Ovary (tissue), 9 donors: Measurements from ENCODE around the gene MAFF. TPM values are rescaled to one million over a fixed set of nuclear protein-coding genes. Genes with fewer than 3 reads are reported as not detected.

Experiments
- DNase-seq, 5 donors: peaks; one replicate each; pipeline ENCODE4 v3.0.0-alpha.2; 2019 to 2020
- H3K27ac ChIP-seq, 2 donors: fragments of 200-600 bp; one replicate each; pipeline versions ENCODE4 v1.5.1 to v1.8.0; 2019 to 2022
- H3K27me3 ChIP-seq: fragments of 200-600 bp; one replicate; pipeline ENCODE4 v1.8.0; 2022
- H3K36me3 ChIP-seq: fragments of 200-600 bp; sonication (generic); one replicate; pipeline ENCODE4 v1.5.1; 2019
- H3K4me1 ChIP-seq: one replicate; pipeline ENCODE4 v1.8.1; 2013; ENCODE audit warnings: mild to moderate bottlenecking, moderate library complexity; ENCODE audit not compliant: insufficient read depth
- H3K4me3 ChIP-seq: fragments of 200-600 bp; sonication (generic); one replicate; pipeline ENCODE4 v1.5.1; 2017
- H3K9me3 ChIP-seq, 2 donors: fragments of 200-600 bp in 1 of 2; sonication (generic) in 1 of 2; one replicate each; pipeline versions ENCODE4 v1.5.1 to v1.8.1; 2013 to 2019; ENCODE audit warnings: mild to moderate bottlenecking in 1 of 2, moderate library complexity in 1 of 2
- EP300 ChIP-seq: sonication (generic); formaldehyde crosslinking; IDR thresholded peaks from one replicate; pipeline ENCODE4 v1.6.1; 2017; ENCODE audit warnings: antibody characterized with exemption
- POLR2A ChIP-seq: fragments of 450-650 bp; IDR thresholded peaks from one replicate; pipeline ENCODE4 v1.6.1; 2017; ENCODE audit warnings: antibody characterized with exemption, mild to moderate bottlenecking, moderate library complexity
- WGBS, 3 donors: extraction: QIAGEN DNeasy Blood & Tissue Kit in 1 of 3; methylation state at CpG; one replicate each; pipeline versions ENCODE4 v1.1.5 to v1.1.7; 2013 to 2017; 5-methylcytosine and 5-hydroxymethylcytosine counted together
- intact Hi-C, 4 donors: fragments of 100-400 bp; cut with DNase I; formaldehyde crosslinking; loops; one replicate each; pipeline versions ENCODE4 v1.11.0 to v1.15.1; 2022 to 2023
- polyA plus RNA-seq, 2 donors: library from polyadenylated mRNA; stranded (reverse); fragments of 200-250 nt in 1 of 2; fragments of 350-450 nt in 1 of 2; fragmentation: Illumina TruSeq in 1 of 2; extraction: RNeasy Lipid Tissue Mini Kit (QIAGEN cat#74804) in 1 of 2; gene quantifications; one replicate each; pipeline ENCODE4 v1.2.3, GENCODE V29; 2013 to 2014
- total RNA-seq, 7 donors: library from RNA; depleted of rRNA in 2 of 7; stranded (reverse); fragments of >200 nt in 2 of 7; fragmentation: NEBNext Ultra II Directional in 3 of 7; extraction: Animal tissue kit (Norgen Biotek cat#: 25700) in 3 of 7; gene quantifications; one replicate each; pipeline versions ENCODE4 v1.1.0 to v1.2.4, GENCODE V29; 2016 to 2023
- TF ChIP-seq, protein P1 (sequence below), 3 donors: fragments of 450-650 bp in 2 of 3; fragments of 200-600 bp in 1 of 3; IDR thresholded peaks; one replicate each; pipeline versions ENCODE4 v1.5.1 to v1.8.0; 2016 to 2022; ENCODE audit warnings: antibody characterized with exemption in 3 of 3, mild to moderate bottlenecking in 1 of 3
- donor health status: DM: no; HTN: no; CAD: no; lungs with moderate emphysema.
- donor health status: DM: no; HTN: no; CAD: no.
- donor health status: Bipolar disorder and iron deficiency.
- donor health status: DM: yes; HTN: yes; CAD: no.
- donor health status: DM: no; HTN: no; CAD: no.
- donor health status: DM: yes; HTN: yes; CAD: no.

MAFF gene
- total and polyA plus RNA-seq, 9 donors, result 13.3 to 153 (median 19.4) TPM

DNA sequence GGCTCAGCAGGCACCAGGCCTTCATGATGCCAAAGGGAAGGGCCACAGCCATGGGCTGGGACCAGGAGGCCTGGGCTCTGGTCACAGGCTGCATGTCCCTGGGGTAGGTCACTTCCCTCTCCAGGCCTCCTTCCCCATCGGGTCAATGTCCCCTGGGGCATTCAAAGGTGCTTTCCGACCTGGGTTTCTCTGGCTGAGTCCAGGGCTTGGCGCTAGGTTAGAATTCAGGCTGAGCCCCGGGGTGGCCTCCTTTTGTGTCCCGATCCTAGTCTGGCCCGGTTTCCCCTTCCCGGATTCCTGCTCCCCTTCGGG is 12.2 kb downstream of the MAFF start:
- Histone ChIP-seq H3K36me3 (no peaks in the 10 kb centered on the region), H3K27ac (peak overlapping the region in 1 of 2 donors; percentile 37), H3K27me3 (no peaks in the 10 kb centered on the region), H3K9me3 (no peaks in the 10 kb centered on the region), H3K4me1 (peaks cover 13% of the 10 kb centered on the region), H3K4me3 (no peak overlapping the region)
- DNase-seq, result no peak
- no peak for TF ChIP-seq EP300
- TF ChIP-seq, protein P1, sequence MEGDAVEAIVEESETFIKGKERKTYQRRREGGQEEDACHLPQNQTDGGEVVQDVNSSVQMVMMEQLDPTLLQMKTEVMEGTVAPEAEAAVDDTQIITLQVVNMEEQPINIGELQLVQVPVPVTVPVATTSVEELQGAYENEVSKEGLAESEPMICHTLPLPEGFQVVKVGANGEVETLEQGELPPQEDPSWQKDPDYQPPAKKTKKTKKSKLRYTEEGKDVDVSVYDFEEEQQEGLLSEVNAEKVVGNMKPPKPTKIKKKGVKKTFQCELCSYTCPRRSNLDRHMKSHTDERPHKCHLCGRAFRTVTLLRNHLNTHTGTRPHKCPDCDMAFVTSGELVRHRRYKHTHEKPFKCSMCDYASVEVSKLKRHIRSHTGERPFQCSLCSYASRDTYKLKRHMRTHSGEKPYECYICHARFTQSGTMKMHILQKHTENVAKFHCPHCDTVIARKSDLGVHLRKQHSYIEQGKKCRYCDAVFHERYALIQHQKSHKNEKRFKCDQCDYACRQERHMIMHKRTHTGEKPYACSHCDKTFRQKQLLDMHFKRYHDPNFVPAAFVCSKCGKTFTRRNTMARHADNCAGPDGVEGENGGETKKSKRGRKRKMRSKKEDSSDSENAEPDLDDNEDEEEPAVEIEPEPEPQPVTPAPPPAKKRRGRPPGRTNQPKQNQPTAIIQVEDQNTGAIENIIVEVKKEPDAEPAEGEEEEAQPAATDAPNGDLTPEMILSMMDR (IDR thresholded peaks at IDR 0.05), result no peak
- TF ChIP-seq POLR2A, result no peak
- intact Hi-C loops, result no loop called here
- 34 to 42% (median 38%) methylated on average over 8 of the region's 8 CpGs for WGBS, 3 donors

DNA sequence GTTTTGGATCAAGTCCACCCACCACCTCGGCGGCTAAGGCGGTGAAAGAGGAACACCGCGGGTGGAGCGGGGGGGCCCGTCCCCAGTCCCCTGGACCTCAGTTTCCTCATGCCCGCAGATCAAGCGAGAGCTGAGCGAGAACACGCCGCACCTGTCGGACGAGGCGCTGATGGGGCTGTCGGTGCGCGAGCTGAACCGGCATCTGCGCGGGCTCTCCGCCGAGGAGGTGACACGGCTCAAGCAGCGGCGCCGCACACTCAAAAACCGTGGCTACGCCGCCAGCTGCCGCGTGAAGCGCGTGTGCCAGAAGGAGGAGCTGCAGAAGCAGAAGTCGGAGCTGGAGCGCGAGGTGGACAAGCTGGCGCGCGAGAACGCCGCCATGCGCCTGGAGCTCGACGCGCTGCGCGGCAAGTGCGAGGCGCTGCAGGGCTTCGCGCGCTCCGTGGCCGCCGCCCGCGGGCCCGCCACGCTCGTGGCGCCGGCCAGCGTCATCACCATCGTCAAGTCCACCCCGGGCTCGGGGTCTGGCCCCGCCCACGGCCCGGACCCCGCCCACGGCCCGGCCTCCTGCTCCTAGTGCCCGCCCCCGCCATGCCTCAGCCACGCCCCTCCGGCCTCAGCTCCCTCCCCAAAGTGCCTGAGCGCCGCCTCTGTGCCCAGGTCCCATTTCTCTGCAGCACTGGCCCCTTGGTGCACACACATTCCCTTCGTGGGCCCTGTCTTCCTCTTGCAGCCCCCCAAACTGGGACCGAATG is 12.7 kb downstream of the MAFF start:
- Histone ChIP-seq H3K4me1 (peaks cover 13% of the 10 kb centered on the region), H3K27me3 (no peaks in the 10 kb centered on the region), H3K27ac (peak overlapping the region; percentile 37 to 40), H3K4me3 (no peak overlapping the region), H3K9me3 (no peaks in the 10 kb centered on the region), H3K36me3 (no peaks in the 10 kb centered on the region)
- DNase-seq, result peak; percentile 69 to 81 (median 74)
- WGBS, 3 donors, result 13 to 39% (median 15%) methylated on average over 53 to 81 of the region's 81 CpGs
- intact Hi-C loops, result no loop called here
- TF ChIP-seq EP300, result no peak
- TF ChIP-seq, protein P1 (IDR thresholded peaks at IDR 0.05), result peak in 2 of 3 donors; percentile 6 to 31

DNA sequence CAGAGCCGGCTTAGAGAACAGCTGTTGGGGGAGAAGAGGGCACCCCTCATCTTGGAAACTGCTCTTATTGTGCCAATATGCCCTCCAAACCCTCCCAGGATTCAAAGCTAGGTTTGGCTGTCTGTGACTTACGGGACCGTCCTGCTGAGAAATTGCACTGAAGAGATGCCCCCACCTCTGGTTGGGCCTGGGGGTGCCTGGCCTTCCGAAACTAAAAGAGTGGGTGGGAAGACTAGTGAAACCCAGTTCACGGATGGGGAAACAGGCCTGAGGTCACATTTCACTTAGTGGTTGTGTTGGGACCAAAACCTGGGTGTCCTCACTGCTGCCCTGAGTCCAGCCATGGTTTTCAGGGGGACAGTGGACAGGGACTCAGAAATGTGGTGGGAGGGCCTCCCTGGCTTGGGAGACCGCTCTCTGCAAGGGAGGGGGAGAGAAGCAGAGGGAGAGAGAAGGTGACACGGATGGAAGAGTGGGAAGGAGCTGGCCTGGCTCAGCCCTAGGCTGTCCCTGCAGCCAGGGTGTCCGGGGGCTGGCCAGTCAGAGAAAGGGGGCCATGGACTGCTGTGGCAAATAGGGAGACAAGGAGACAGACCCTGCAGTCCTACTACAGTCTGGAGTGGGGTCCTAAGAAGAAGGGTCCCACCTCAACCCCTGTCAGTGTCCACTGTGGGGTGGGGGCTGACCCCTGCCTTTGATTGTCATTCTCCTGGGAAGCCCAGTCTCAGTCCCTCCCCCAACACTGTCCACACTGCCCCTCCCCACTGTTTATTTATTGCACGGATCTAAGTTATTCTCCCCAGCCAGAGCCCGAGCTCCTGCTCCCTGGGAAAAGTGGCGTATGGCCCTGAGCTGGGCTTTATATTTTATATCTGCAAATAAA is 13.6 kb downstream of the MAFF start:
- Histone ChIP-seq H3K27me3 (no peaks in the 10 kb centered on the region), H3K27ac (no peak overlapping the region), H3K36me3 (no peaks in the 10 kb centered on the region), H3K4me3 (no peak overlapping the region), H3K4me1 (peaks cover 13% of the 10 kb centered on the region), H3K9me3 (no peaks in the 10 kb centered on the region)
- intact Hi-C loops, result no loop called here
- WGBS, 3 donors, result 82 to 88% (median 86%) methylated on average over 11 of the region's 11 CpGs
- no peak for DNase-seq
- TF ChIP-seq, protein P1 (IDR thresholded peaks at IDR 0.05), result no peak
- TF ChIP-seq EP300 (no peak), POLR2A (no peak)

DNA sequence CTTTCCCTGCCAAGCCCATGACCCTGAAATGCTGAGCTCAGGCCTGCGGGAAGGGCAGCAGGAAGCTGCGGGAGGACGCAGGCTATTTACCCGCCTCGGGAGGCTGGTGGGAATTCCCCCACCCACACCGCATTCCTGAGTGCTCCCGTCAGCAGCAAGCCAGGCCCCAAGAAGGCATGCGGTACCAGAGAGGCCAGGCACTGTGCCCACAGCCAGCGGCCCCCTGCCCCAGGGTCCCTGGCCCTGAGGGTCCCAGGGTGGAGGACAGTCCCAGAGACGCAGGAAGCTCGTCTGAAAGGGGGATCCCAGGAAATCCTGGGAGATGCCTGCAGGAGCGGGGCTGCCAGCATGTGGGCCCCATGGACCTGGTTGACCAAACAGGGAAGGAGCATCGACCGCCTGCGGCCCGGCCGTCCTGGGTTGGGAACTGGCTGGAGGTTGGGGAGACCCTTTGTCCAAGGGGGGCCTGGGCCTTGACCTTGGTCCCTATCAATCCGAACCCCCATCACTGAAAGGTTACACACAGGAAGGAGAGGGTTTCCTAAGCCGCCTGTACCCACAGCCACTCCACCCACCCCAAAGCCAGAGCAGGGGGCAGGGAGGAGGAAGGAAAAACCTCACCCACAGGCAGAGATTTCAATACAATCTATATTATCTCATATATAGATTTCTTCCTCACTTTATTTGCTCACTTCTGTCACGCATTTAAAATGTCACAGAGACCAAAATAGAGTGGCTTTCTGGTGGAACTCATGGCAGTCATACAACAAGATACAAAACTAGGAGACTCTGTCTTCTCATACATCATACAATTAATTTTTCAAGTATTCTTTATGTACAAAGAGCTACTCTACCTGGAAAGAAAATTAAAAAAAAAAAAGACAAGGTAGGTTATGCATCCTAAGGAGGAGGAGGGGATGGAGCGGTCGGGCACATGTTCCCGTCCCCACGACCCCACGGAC is 17.1 kb downstream of the MAFF start:
- Histone ChIP-seq H3K4me1 (peaks cover 13% of the 10 kb centered on the region), H3K4me3 (no peak overlapping the region), H3K27me3 (no peaks in the 10 kb centered on the region), H3K36me3 (no peaks in the 10 kb centered on the region), H3K9me3 (no peaks in the 10 kb centered on the region), H3K27ac (peak overlapping the region; percentile 54 to 92)
- TF ChIP-seq POLR2A, result no peak
- peak; percentile 22 for TF ChIP-seq EP300
- intact Hi-C loops, result no loop called here
- 39 to 43% (median 41%) methylated on average over 22 to 25 of the region's 25 CpGs for WGBS, 3 donors
- DNase-seq, result peak; percentile 85 to 90 (median 86)
